GM06990 (cell line): ENCODE data around the gene ITGB6.

Experiments
- DNase-seq: peaks from one replicate; pipeline ENCODE4 v3.0.0-alpha.2; 2011; ENCODE audit not compliant: insufficient read length; ENCODE audit errors: extremely low read depth
- H3K27me3 ChIP-seq: replicated peaks from 2 replicates; pipeline ENCODE4 v1.6.0; 2011; ENCODE audit warnings: low read length; ENCODE audit not compliant: control insufficient read depth, insufficient read depth
- H3K36me3 ChIP-seq: 2 replicates; pipeline ENCODE4 v1.5.1; 2011; ENCODE audit warnings: low read length; ENCODE audit not compliant: control insufficient read depth, insufficient read depth
- H3K4me3 ChIP-seq: replicated peaks from 2 replicates; pipeline ENCODE4 v1.5.1; 2011; ENCODE audit warnings: low read depth, mild to moderate bottlenecking, control low read depth, low read length
- CTCF ChIP-seq: IDR thresholded peaks from 2 replicates; pipeline ENCODE4 v1.5.1; 2011; ENCODE audit warnings: low read length, control low read depth, mild to moderate bottlenecking, inconsistent platforms; ENCODE audit not compliant: insufficient read depth, poor library complexity, severe bottlenecking

Gene ITGB6

GRCh38 chr2:160174322-160174721, 25.8 kb downstream of the ITGB6 start:
- Histone ChIP-seq H3K27me3 (no peaks in the 10 kb centered on the region), H3K4me3 (no peak overlapping the region), H3K36me3 (no peaks in the 10 kb centered on the region)
- TF ChIP-seq CTCF, result no peak
- no peak for DNase-seq

GRCh38 chr2:160169988-160170387, 30.1 kb downstream of the ITGB6 start:
- TF ChIP-seq CTCF, result no peak
- no peaks in the 10 kb centered on the region for H3K36me3 ChIP-seq
- DNase-seq, result no peak
- H3K4me3 ChIP-seq, result no peak overlapping the region
- no peaks in the 10 kb centered on the region; the same call in 1 of the 2 replicates for H3K27me3 ChIP-seq

GRCh38 chr2:160169471-160169870, 30.6 kb downstream of the ITGB6 start:
- no peak for TF ChIP-seq CTCF

DNA sequence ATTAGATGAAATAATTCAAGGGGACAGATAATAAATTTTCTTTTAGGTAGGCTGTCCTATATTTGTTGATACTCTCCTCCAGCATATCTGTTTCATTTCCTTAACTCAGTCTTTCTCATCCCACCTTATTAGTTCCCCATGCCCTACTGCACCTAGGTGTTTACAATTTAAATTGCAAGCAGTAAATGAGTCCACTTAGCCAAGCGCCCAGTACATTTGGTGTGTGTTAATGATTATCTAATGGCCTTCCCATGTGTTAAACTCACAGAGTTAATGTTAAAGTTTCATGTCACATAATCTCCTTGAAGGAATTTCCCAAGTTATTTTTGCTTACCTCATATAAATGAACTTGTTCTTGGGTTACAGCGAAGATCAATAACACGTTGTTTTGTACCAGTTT, 31.2 kb downstream of the ITGB6 start:
- no peak overlapping the region for H3K4me3 ChIP-seq
- no peaks in the 10 kb centered on the region for H3K36me3 ChIP-seq
- H3K27me3 ChIP-seq, result no peaks in the 10 kb centered on the region; the same call in 1 of the 2 replicates
- no peak for TF ChIP-seq CTCF
- DNase-seq, result no peak

More at GRCh38 chr2:160169471-160169870, 30.6 kb downstream of the ITGB6 start:
- no peaks in the 10 kb centered on the region for H3K36me3 ChIP-seq
- no peaks in the 10 kb centered on the region; the same call in 1 of the 2 replicates for H3K27me3 ChIP-seq
- H3K4me3 ChIP-seq, result no peak overlapping the region
- DNase-seq, result no peak

- no peak for DNase-seq
- Histone ChIP-seq H3K27me3 (no peaks in the 10 kb centered on the region; the same call in none of the 2 replicates), H3K4me3 (no peak overlapping the region), H3K36me3 (no peaks in the 10 kb centered on the region)
- no peak for TF ChIP-seq CTCF
Measured at GRCh38 chr2:160167089-160167740, 32.9 kb downstream of the ITGB6 start.

- Histone ChIP-seq H3K36me3 (no peaks in the 10 kb centered on the region), H3K27me3 (no peaks in the 10 kb centered on the region; the same call in none of the 2 replicates), H3K4me3 (no peak overlapping the region)
- DNase-seq, result no peak
- no peak for TF ChIP-seq CTCF
Measured at GRCh38 chr2:160165996-160166395, 34.1 kb downstream of the ITGB6 start.
